K562 (cell line): Measurements from ENCODE around the gene APOC4. TPM values are rescaled to one million over a fixed set of nuclear protein-coding genes. Genes with fewer than 3 reads are reported as not detected.

Experiments used
- CHD1 ChIP-seq: fragments of 200-600 bp; sonication (generic); IDR thresholded peaks from one replicate; pipeline ENCODE4 v1.6.1; 2012; ENCODE audit warnings: mild to moderate bottlenecking, moderate library complexity, low read length, inconsistent platforms
- ETV1 ChIP-seq: fragments of 450-650 bp; conservative IDR thresholded peaks from 2 replicates; pipeline ENCODE4 v1.6.1; 2016; ENCODE audit warnings: missing genetic modification characterization, control low read depth, low read depth, missing compliant biosample characterization
- GABPB1 ChIP-seq: sonication (generic); formaldehyde crosslinking; IDR thresholded peaks from 2 replicates; pipeline ENCODE4 v1.8.0; 2022; ENCODE audit warnings: mild to moderate bottlenecking, missing genetic modification reagents
- GATAD2A ChIP-seq: fragments of 450-650 bp; IDR thresholded peaks from 2 replicates; pipeline ENCODE4 v1.6.1; 2017
- HMGN3 ChIP-seq: IDR thresholded peaks from 2 replicates; pipeline ENCODE4 v1.6.1; 2011; ENCODE audit warnings: borderline replicate concordance, low read depth, mild to moderate bottlenecking, mixed read lengths, low read length; ENCODE audit not compliant: insufficient read length; ENCODE audit errors: extremely low read depth
- ILK ChIP-seq: fragments of 450-650 bp; IDR thresholded peaks from 2 replicates; pipeline ENCODE4 v1.6.1; 2016; ENCODE audit warnings: missing genetic modification characterization, low read depth, mild to moderate bottlenecking, missing compliant biosample characterization, moderate library complexity, borderline replicate concordance
- KDM1A ChIP-seq, 2 experiments: fragments of 450-650 bp; IDR thresholded peaks; 2 replicates each; pipeline ENCODE4 v1.6.1; 2016; ENCODE audit warnings: mild to moderate bottlenecking in 2 of 2
- KLF16 ChIP-seq: IDR thresholded peaks from 2 replicates; pipeline ENCODE4 v1.6.1; 2016; ENCODE audit warnings: antibody characterized with exemption
- MAX ChIP-seq: sonication (generic); formaldehyde crosslinking; IDR thresholded peaks from 2 replicates; pipeline ENCODE4 v1.9.0; 2022; ENCODE audit warnings: mild to moderate bottlenecking, missing genetic modification reagents
- PHF20 ChIP-seq: fragments of 450-650 bp; IDR thresholded peaks from 2 replicates; pipeline ENCODE4 v1.6.1; 2018; ENCODE audit not compliant: partially characterized antibody
- SAP30 ChIP-seq: fragments of 200-600 bp; sonication (generic); IDR thresholded peaks from 2 replicates; pipeline ENCODE4 v1.6.1; 2012; ENCODE audit warnings: borderline replicate concordance, low read depth, mild to moderate bottlenecking, moderate library complexity, low read length, control low read depth, inconsistent platforms; ENCODE audit not compliant: insufficient read depth, poor library complexity, severe bottlenecking
- ZBTB17 ChIP-seq: fragments of 450-650 bp; formaldehyde crosslinking; IDR thresholded peaks from 2 replicates; pipeline ENCODE4 v1.4.0; 2020; ENCODE audit warnings: mild to moderate bottlenecking
- ZFX ChIP-seq: sonication (generic); formaldehyde crosslinking; IDR thresholded peaks from 2 replicates; pipeline ENCODE4 v1.8.0; 2022; ENCODE audit warnings: mild to moderate bottlenecking, missing genetic modification reagents, moderate library complexity
- ZKSCAN1 ChIP-seq: fragments of 150-350 bp; IDR thresholded peaks from 2 replicates; pipeline ENCODE4 v1.6.1; 2016; ENCODE audit warnings: low read depth, low read length
- ZNF224 ChIP-seq: sonication (generic); formaldehyde crosslinking; IDR thresholded peaks from 2 replicates; pipeline ENCODE4 v1.8.0; 2022; ENCODE audit warnings: mild to moderate bottlenecking, missing genetic modification reagents
- ZNF384 ChIP-seq: IDR thresholded peaks from 2 replicates; pipeline ENCODE4 v1.6.1; 2012; ENCODE audit warnings: low read depth, low read length, improper control_type of control experiment
- ZNF407 ChIP-seq: fragments of 450-650 bp; IDR thresholded peaks from 2 replicates; pipeline ENCODE4 v1.6.1; 2016; ENCODE audit warnings: low read depth
- polyA plus RNA-seq, 8 experiments: library from polyadenylated mRNA; depleted of rRNA in 4 of 8; stranded (reverse) in 5 of 8; unstranded in 3 of 8; fragments of >200 nt; fragmentation: Nextera tagmentation in 2 of 8; fragmentation: Illumina TruSeq in 1 of 8; extraction: Ambion mirVana in 2 of 8; extraction: Trizol in 1 of 8; gene quantifications; 2 replicates each; pipeline versions ENCODE4 v1.2.1 to v1.2.3, GENCODE V29; 2011 to 2014; ENCODE audit warnings: inconsistent platforms in 1 of 8, missing spikeins in 1 of 8
- total RNA-seq, 7 experiments: library from RNA; depleted of rRNA in 6 of 7; stranded (reverse); fragments of >200 nt in 6 of 7; fragmentation: Illumina TruSeq in 2 of 7; extraction: Trizol in 2 of 7; gene quantifications; 2 replicates each; pipeline versions ENCODE4 v1.2.1 to v1.2.3, GENCODE V29; 2011 to 2021; ENCODE audit warnings: low replicate concordance in 1 of 7
- TF ChIP-seq, protein P1 (sequence below): fragments of 450-650 bp; formaldehyde crosslinking; IDR thresholded peaks from 2 replicates; pipeline ENCODE4 v1.4.0; 2020; ENCODE audit warnings: mild to moderate bottlenecking, mixed read lengths

The APOC4 gene
- total and polyA plus RNA-seq, 9 of the 15 experiments (the other 6 are each of a cell fraction or from before 2014, with no cell fraction given): 0.46 TPM; not detected in 8

GRCh38 chr19:44905437-44906160 lies 36.4 kb upstream of the APOC4 start, which contains the start of gene APOE (continued):
- no peak for TF ChIP-seq ZNF407
- TF ChIP-seq ZBTB17 (CRISPR knock-in tag): 0 out of 2 replicates have a peak, but pooled peaks have one; percentile 25
- TF ChIP-seq MAX (CRISPR knock-in tag): 0 out of 2 replicates have a peak, but pooled peaks have one; percentile 6
- no peak for TF ChIP-seq ZNF224 (CRISPR knock-in tag)
- TF ChIP-seq KDM1A (IDR thresholded peaks at IDR 0.05): peak in 1 of 2 experiments; percentile 53; a peak in 1 of 4 replicates
- peak; percentile 63 for TF ChIP-seq SAP30
- peak; percentile 85; the same call in 1 of the 2 replicates for TF ChIP-seq ZKSCAN1
- no peak for TF ChIP-seq KLF16
- no peak for TF ChIP-seq PHF20
- peak; percentile 43 for TF ChIP-seq HMGN3
- peak; percentile 30 for TF ChIP-seq CHD1
- TF ChIP-seq ZFX (CRISPR knock-in tag): no peak
- TF ChIP-seq ILK: no peak
- TF ChIP-seq GABPB1: 0 out of 2 replicates have a peak, but pooled peaks have one; percentile 11
- TF ChIP-seq GATAD2A: 0 out of 2 replicates have a peak, but pooled peaks have one; percentile 16
- TF ChIP-seq ETV1 (tag): 0 out of 2 replicates have a peak, but pooled peaks have one; percentile 9
- TF ChIP-seq ZNF384: no peak
- TF ChIP-seq, protein P1, sequence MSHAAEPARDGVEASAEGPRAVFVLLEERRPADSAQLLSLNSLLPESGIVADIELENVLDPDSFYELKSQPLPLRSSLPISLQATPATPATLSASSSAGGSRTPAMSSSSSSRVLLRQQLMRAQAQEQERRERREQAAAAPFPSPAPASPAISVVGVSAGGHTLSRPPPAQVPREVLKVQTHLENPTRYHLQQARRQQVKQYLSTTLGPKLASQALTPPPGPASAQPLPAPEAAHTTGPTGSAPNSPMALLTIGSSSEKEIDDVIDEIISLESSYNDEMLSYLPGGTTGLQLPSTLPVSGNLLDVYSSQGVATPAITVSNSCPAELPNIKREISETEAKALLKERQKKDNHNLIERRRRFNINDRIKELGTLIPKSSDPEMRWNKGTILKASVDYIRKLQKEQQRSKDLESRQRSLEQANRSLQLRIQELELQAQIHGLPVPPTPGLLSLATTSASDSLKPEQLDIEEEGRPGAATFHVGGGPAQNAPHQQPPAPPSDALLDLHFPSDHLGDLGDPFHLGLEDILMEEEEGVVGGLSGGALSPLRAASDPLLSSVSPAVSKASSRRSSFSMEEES: peak; percentile 45
